Suppressor macrophage treated with lipopolysaccharide for 1 hour (primary cell): ENCODE data around the gene ITGA5.

Experiments used
- DNase-seq, 3 donors: peaks; one replicate each; pipeline ENCODE4 v3.0.0-alpha.2; 2020 to 2022

Gene ITGA5

GRCh38 chr12:54388237-54389133 lies 30.6 kb downstream of the ITGA5 start:
- peak in 1 of 3 donors; percentile 38 for DNase-seq

- no peak for DNase-seq
Observed at GRCh38 chr12:54387114-54387467, 32.0 kb downstream of the ITGA5 start.

- DNase-seq, result no peak
Observed at GRCh38 chr12:54386403-54387113, 32.5 kb downstream of the ITGA5 start.

- peak; percentile 83 to 87 (median 86) for DNase-seq
Observed at GRCh38 chr12:54385251-54385914, 33.7 kb downstream of the ITGA5 start.

- peak; percentile 87 to 90 (median 90) for DNase-seq
Observed at GRCh38 chr12:54384591-54385041, 34.5 kb downstream of the ITGA5 start, which contains the start of gene ZNF385A. Gene ZNF385A (minus strand): TSS chr12:54384733. CDS start chr12:54384514, 219 bp downstream.

GRCh38 chr12:54383041-54383609 lies 35.9 kb downstream of the ITGA5 start:
- peak; percentile 94 to 99 (median 97) for DNase-seq

GRCh38 chr12:54381136-54381535 lies 37.9 kb downstream of the ITGA5 start:
- no peak for DNase-seq

- peak; percentile 88 to 95 (median 92) for DNase-seq
Observed at GRCh38 chr12:54379398-54380201, 39.5 kb downstream of the ITGA5 start.

- DNase-seq, result peak in 1 of 3 donors; percentile 67
Observed at GRCh38 chr12:54378796-54379397, 40.2 kb downstream of the ITGA5 start.

GRCh38 chr12:54377797-54378515 lies 41.1 kb downstream of the ITGA5 start:
- no peak for DNase-seq

- no peak for DNase-seq
Observed at GRCh38 chr12:54377007-54377406, 42.1 kb downstream of the ITGA5 start.

GRCh38 chr12:54376596-54376995 lies 42.5 kb downstream of the ITGA5 start:
- no peak for DNase-seq

GRCh38 chr12:54375259-54375579 lies 43.8 kb downstream of the ITGA5 start:
- no peak for DNase-seq

GRCh38 chr12:54374562-54375258 lies 44.4 kb downstream of the ITGA5 start:
- DNase-seq, result no peak

- no peak for DNase-seq
Observed at GRCh38 chr12:54373649-54374561, 45.2 kb downstream of the ITGA5 start.

GRCh38 chr12:54372113-54372806 lies 46.8 kb downstream of the ITGA5 start:
- no peak for DNase-seq

GRCh38 chr12:54371328-54372112 lies 47.5 kb downstream of the ITGA5 start:
- no peak for DNase-seq
